A549 (cell line): Measurements from ENCODE around the gene TMX4. TPM values are rescaled to one million over a fixed set of nuclear protein-coding genes. Genes with fewer than 3 reads are reported as not detected.
A peak's percentile ranks its signal among the peaks of the same experiment; 100 is the strongest.

Source experiments
- ATAC-seq, 2 experiments: fragments of 200-7000 bp in 1 of 2; fragments of >200 bp in 1 of 2; cut with Nextera tagmentation in 1 of 2; cut with Tn5 transposase in 1 of 2; 3 replicates each; pipeline versions ENCODE4 v1.8.0 to v1.9.1; 2018 to 2020; ENCODE audit warnings: mild to moderate bottlenecking in 1 of 2, moderate library complexity in 1 of 2
- CTCF ChIA-PET: fragments of 300-600 bp; sonication (Branson Sonifier 250); formaldehyde crosslinking; extraction: SDS; loops from one replicate; lab custom pipeline; 2021; ENCODE audit warnings: antibody characterized with exemption, inconsistent platforms; lab: Yijun Ruan, JAX
- POLR2A ChIA-PET: fragments of 350-600 bp; formaldehyde crosslinking; extraction: SDS; loops from one replicate; lab custom pipeline; 2021; ENCODE audit warnings: antibody characterized with exemption, inconsistent platforms; lab: Yijun Ruan, JAX
- DNase-seq, 2 experiments: peaks; one replicate each; pipeline versions ENCODE4 v3.0.0 to v3.0.0-alpha.2; 2011 to 2016; ENCODE audit warnings: low read depth in 1 of 2, low spot score in 1 of 2
- FAIRE-seq: peaks from 2 replicates; lab custom pipeline; 2011; peaks lifted over from hg19 to GRCh38; lab: Jason Lieb, UNC
- H3K27ac ChIP-seq, 2 experiments: fragments of >200 bp; sonication (Bioruptor Twin); formaldehyde crosslinking; 3 replicates each; pipeline ENCODE4 v1.5.1; 2016 to 2017
- H3K4me1 ChIP-seq: fragments of >200 bp; sonication (Bioruptor Twin); formaldehyde crosslinking; 3 replicates; pipeline ENCODE4 v1.6.1; 2016
- H3K4me2 ChIP-seq: fragments of >200 bp; sonication (Bioruptor Twin); formaldehyde crosslinking; 3 replicates; pipeline ENCODE4 v1.6.1; 2016
- H3K4me3 ChIP-seq: fragments of >200 bp; sonication (Bioruptor Twin); formaldehyde crosslinking; 3 replicates; pipeline ENCODE4 v1.5.1; 2016
- H3K9me3 ChIP-seq: fragments of >200 bp; sonication (Bioruptor Twin); formaldehyde crosslinking; 3 replicates; pipeline ENCODE4 v1.6.1; 2016
- CBX8 ChIP-seq: fragments of 200-600 bp; sonication (generic); IDR thresholded peaks from 2 replicates; pipeline ENCODE4 v1.6.1; 2016
- CTCF ChIP-seq: fragments of >200 bp; sonication (Bioruptor Twin); formaldehyde crosslinking; IDR thresholded peaks from 3 replicates; pipeline ENCODE4 v1.5.1; 2016
- ESRRA ChIP-seq: fragments of 150-350 bp; IDR thresholded peaks from 2 replicates; pipeline ENCODE4 v1.6.1; 2014; ENCODE audit warnings: mild to moderate bottlenecking, low read length, borderline replicate concordance
- FOSB ChIP-seq: fragments of 250-450 bp; sonication (Bioruptor Pico); IDR thresholded peaks from 2 replicates; pipeline ENCODE4 v1.5.0; 2020; ENCODE audit warnings: mild to moderate bottlenecking, moderate library complexity
- FOSL2 ChIP-seq, 2 experiments: fragments of 450-650 bp in 1 of 2; fragments of >200 bp in 1 of 2; sonication (Bioruptor Twin) in 1 of 2; formaldehyde crosslinking; IDR thresholded peaks; 2 replicates each; pipeline versions ENCODE4 v1.5.0 to v1.6.1; 2016 to 2020; ENCODE audit warnings: mild to moderate bottlenecking in 1 of 2, moderate library complexity in 1 of 2
- HDAC2 ChIP-seq: fragments of 200-600 bp; sonication (generic); IDR thresholded peaks from 2 replicates; pipeline ENCODE4 v1.6.1; 2016
- HEYL ChIP-seq: fragments of 250-450 bp; sonication (Bioruptor Pico); IDR thresholded peaks from 2 replicates; pipeline ENCODE4 v1.8.0; 2021; ENCODE audit warnings: mild to moderate bottlenecking, moderate library complexity
- HOXA7 ChIP-seq: fragments of 250-450 bp; sonication (Bioruptor Pico); IDR thresholded peaks from 2 replicates; pipeline ENCODE4 v1.5.0; 2020; ENCODE audit warnings: mild to moderate bottlenecking, moderate library complexity
- HOXB5 ChIP-seq: fragments of 250-450 bp; sonication (Bioruptor Pico); IDR thresholded peaks from 2 replicates; pipeline ENCODE4 v1.5.0; 2020; ENCODE audit warnings: mild to moderate bottlenecking, moderate library complexity
- KDM1A ChIP-seq: fragments of 200-600 bp; sonication (generic); IDR thresholded peaks from 2 replicates; pipeline ENCODE4 v1.6.1; 2016; ENCODE audit warnings: low read depth, mild to moderate bottlenecking
- KDM5A ChIP-seq: fragments of 200-600 bp; sonication (generic); IDR thresholded peaks from 2 replicates; pipeline ENCODE4 v1.6.1; 2016; ENCODE audit warnings: antibody characterized with exemption, mild to moderate bottlenecking
- MAFK ChIP-seq: fragments of 450-650 bp; IDR thresholded peaks from 2 replicates; pipeline ENCODE4 v1.6.1; 2014; ENCODE audit not compliant: partially characterized antibody
- MYC ChIP-seq: IDR thresholded peaks from 2 replicates; pipeline ENCODE4 v1.6.1; 2012; ENCODE audit warnings: mild to moderate bottlenecking, inconsistent platforms, low read length, improper control_type of control experiment, borderline replicate concordance
- NFE2L2 ChIP-seq: fragments of 150-350 bp; conservative IDR thresholded peaks from 2 replicates; pipeline ENCODE4 v1.6.1; 2014; ENCODE audit warnings: low read length
- NPAS2 ChIP-seq: fragments of 250-450 bp; sonication (Bioruptor Pico); IDR thresholded peaks from 2 replicates; pipeline ENCODE4 v1.8.0; 2022; ENCODE audit warnings: mild to moderate bottlenecking, moderate library complexity, borderline replicate concordance
- NR3C1 ChIP-seq: fragments of >200 bp; sonication (Bioruptor Twin); formaldehyde crosslinking; IDR thresholded peaks from 3 replicates; pipeline ENCODE4 v1.6.1; 2017
- PHF8 ChIP-seq: fragments of 200-600 bp; sonication (generic); IDR thresholded peaks from 2 replicates; pipeline ENCODE4 v1.6.1; 2016; ENCODE audit warnings: low read depth, mild to moderate bottlenecking, antibody characterized with exemption, moderate library complexity, borderline replicate concordance
- POLR2AphosphoS2 ChIP-seq: conservative IDR thresholded peaks from 2 replicates; pipeline ENCODE4 v1.6.1; 2012; ENCODE audit warnings: low read length, improper control_type of control experiment, inconsistent platforms
- RAD21 ChIP-seq, 2 experiments: fragments of >200 bp in 1 of 2; sonication (Bioruptor Twin) in 1 of 2; formaldehyde crosslinking in 1 of 2; IDR thresholded peaks in 1 of 2; conservative IDR thresholded peaks in 1 of 2; 2 replicates in 1 of 2; 3 replicates in 1 of 2; pipeline ENCODE4 v1.6.1; 2012 to 2018; ENCODE audit warnings: inconsistent platforms in 1 of 2
- RCOR1 ChIP-seq: fragments of 150-350 bp; IDR thresholded peaks from 2 replicates; pipeline ENCODE4 v1.6.1; 2014; ENCODE audit warnings: antibody characterized with exemption, low read length, low read depth
- RNF2 ChIP-seq: fragments of 200-600 bp; sonication (generic); IDR thresholded peaks from 2 replicates; pipeline ENCODE4 v1.6.1; 2016; ENCODE audit warnings: low read depth, mild to moderate bottlenecking, antibody characterized with exemption, moderate library complexity, borderline replicate concordance
- SMC3 ChIP-seq: fragments of >200 bp; sonication (Bioruptor Twin); formaldehyde crosslinking; IDR thresholded peaks from 3 replicates; pipeline ENCODE4 v1.6.1; 2018; ENCODE audit warnings: inconsistent platforms
- SREBF2 ChIP-seq: fragments of 450-650 bp; IDR thresholded peaks from 2 replicates; pipeline ENCODE4 v1.6.1; 2014; ENCODE audit warnings: mild to moderate bottlenecking, moderate library complexity
- TFCP2L1 ChIP-seq: fragments of 250-450 bp; sonication (Bioruptor Pico); IDR thresholded peaks from 2 replicates; pipeline ENCODE4 v1.5.0; 2021; ENCODE audit warnings: mild to moderate bottlenecking
- TP53 ChIP-seq: fragments of 250-450 bp; sonication (Bioruptor Pico); IDR thresholded peaks from 2 replicates; pipeline ENCODE4 v1.5.0; 2021; ENCODE audit warnings: mild to moderate bottlenecking, moderate library complexity
- USF2 ChIP-seq: fragments of 450-650 bp; IDR thresholded peaks from 2 replicates; pipeline ENCODE4 v1.6.1; 2014; ENCODE audit warnings: antibody characterized with exemption
- ZFP36 ChIP-seq: fragments of 450-650 bp; IDR thresholded peaks from 2 replicates; pipeline ENCODE4 v1.6.1; 2014; ENCODE audit warnings: borderline replicate concordance; ENCODE audit not compliant: partially characterized antibody
- ZNF302 ChIP-seq: fragments of 250-450 bp; sonication (Bioruptor Pico); IDR thresholded peaks from 2 replicates; pipeline ENCODE4 v1.9.0; 2021; ENCODE audit warnings: inconsistent platforms, mild to moderate bottlenecking, moderate library complexity
- ZSCAN20 ChIP-seq: fragments of 250-450 bp; sonication (Bioruptor Pico); IDR thresholded peaks from 2 replicates; pipeline ENCODE4 v1.8.0; 2022; ENCODE audit warnings: mild to moderate bottlenecking, moderate library complexity
- WGBS: methylation state at CpG from one replicate; pipeline ENCODE4 v1.1.6; 2017; ENCODE audit errors: missing lambda C conversion rate; 5-methylcytosine and 5-hydroxymethylcytosine counted together
- polyA plus RNA-seq, 4 experiments: library from polyadenylated mRNA; depleted of rRNA in 3 of 4; stranded (reverse); fragments of >200 nt; fragmentation: RNase III in 1 of 4; extraction: RNeasy Plus Mini Kit Qiagen cat#74134 plus additional on column Dnase treatment in 1 of 4; gene quantifications; 2 replicates in 3 of 4; 3 replicates in 1 of 4; pipeline ENCODE4 v1.2.3, GENCODE V29; 2011 to 2017
- TF ChIP-seq, protein P1 (sequence below): fragments of 250-450 bp; sonication (Bioruptor Pico); IDR thresholded peaks from 2 replicates; pipeline ENCODE4 v1.5.0; 2020; ENCODE audit warnings: low read depth, mild to moderate bottlenecking, moderate library complexity
- TF ChIP-seq, protein P2 (sequence below): fragments of >200 bp; sonication (Bioruptor Twin); formaldehyde crosslinking; IDR thresholded peaks from 2 replicates; pipeline ENCODE4 v1.6.1; 2016

Gene TMX4
- polyA plus RNA-seq, 2 of the 4 experiments (the other 2 are of a cell fraction) = 12.4 to 21.1 TPM

- peak in 1 of 2 experiments; percentile 8 for DNase-seq
- no peaks in the 10 kb centered on the region for H3K9me3 ChIP-seq
- POLR2A ChIA-PET = no interaction called here
- 6% methylated on average over 2 of the region's 2 CpGs for WGBS
- H3K27ac ChIP-seq = no peak overlapping the region
- no peak overlapping the region for H3K4me3 ChIP-seq
- TF ChIP-seq SMC3 = no peak
- TF ChIP-seq FOSL2 (IDR thresholded peaks at IDR 0.05) = no peak
- TF ChIP-seq FOSL2 (CRISPR knock-in tag; IDR thresholded peaks at IDR 0.05) = no peak
- TF ChIP-seq, protein P1, sequence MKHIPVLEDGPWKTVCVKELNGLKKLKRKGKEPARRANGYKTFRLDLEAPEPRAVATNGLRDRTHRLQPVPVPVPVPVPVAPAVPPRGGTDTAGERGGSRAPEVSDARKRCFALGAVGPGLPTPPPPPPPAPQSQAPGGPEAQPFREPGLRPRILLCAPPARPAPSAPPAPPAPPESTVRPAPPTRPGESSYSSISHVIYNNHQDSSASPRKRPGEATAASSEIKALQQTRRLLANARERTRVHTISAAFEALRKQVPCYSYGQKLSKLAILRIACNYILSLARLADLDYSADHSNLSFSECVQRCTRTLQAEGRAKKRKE (CRISPR knock-in tag) = no peak
- no peak for TF ChIP-seq POLR2AphosphoS2
- TF ChIP-seq, all 56 proteins: peak for 0
- CTCF ChIA-PET = no interaction called here
- FAIRE-seq (no peak), ATAC-seq (peak; percentile 75 to 92; a peak in 5 of 6 replicates)
- Histone ChIP-seq H3K4me1 (no peaks in the 10 kb centered on the region), H3K4me2 (no peak overlapping the region)
Measured at GRCh38 chr20:8039042-8039441, 19.5 kb upstream of the TMX4 start.

- CTCF ChIA-PET = interaction anchor here (1.4 kb wide), 1 partner anchor 10 kb away, joined by 3 read pairs; no protein-coding TSS in a partner anchor
- WGBS = 20% methylated on average over 2 of the region's 2 CpGs
- Histone ChIP-seq H3K9me3 (no peaks in the 10 kb centered on the region), H3K4me2 (no peak overlapping the region), H3K4me3 (no peak overlapping the region), H3K4me1 (no peaks in the 10 kb centered on the region), H3K27ac (no peak overlapping the region)
- POLR2A ChIA-PET = no interaction called here
- TF ChIP-seq HOXA7 (CRISPR knock-in tag) = no peak
- no peak for ATAC-seq
- no peak for DNase-seq
- FAIRE-seq = peak; percentile 65
Measured at GRCh38 chr20:8036771-8037170, 17.2 kb upstream of the TMX4 start.

DNA sequence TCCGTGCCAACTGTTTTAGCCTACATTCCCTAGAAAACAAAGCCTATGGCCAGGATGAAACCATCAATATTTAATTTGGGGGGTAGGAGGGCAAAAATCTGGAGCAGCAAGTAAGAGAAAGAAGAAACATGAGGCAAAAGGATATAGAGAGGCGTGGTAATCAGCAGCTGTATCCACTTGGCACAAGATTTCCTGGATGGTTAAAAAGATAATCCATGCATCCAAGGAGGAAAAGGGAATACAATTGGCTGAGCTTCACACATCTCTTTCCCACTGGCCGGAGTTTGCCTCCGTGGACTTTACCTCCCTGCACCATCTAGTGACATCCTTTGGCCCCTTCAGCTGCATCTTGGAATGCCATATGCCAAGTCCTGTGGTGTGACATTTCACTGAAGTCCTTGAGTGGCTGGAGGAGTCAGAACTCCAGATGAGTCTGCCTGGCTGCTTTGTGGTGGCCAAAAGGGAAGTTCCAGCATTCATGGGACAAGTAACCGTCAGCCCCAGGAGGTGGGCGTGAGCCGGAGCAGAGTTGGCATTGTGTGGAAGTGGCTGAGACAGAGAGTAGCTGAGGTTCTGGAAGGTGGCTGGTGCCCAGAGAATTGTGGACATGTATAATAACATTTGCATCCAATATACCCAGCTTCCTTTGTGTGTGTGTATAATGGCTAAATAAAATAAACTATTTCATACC lies 13.7 kb upstream of the TMX4 start:
- WGBS = 37% methylated on average over 7 of the region's 7 CpGs

GRCh38 chr20:8032499-8032898 lies 12.9 kb upstream of the TMX4 start:
- POLR2A ChIA-PET = no interaction called here
- H3K27ac ChIP-seq = no peak overlapping the region
- no peaks in the 10 kb centered on the region for H3K4me1 ChIP-seq
- H3K4me2 ChIP-seq = no peak overlapping the region
- no peak for ATAC-seq
- CTCF ChIA-PET = interaction anchor here (4.0 to 4.6 kb wide), 2 partner anchors 11 to 689 kb away, joined by 13 to 22 read pairs; no protein-coding TSS in a partner anchor
- H3K4me3 ChIP-seq = no peak overlapping the region
- WGBS = 5% methylated on average over 2 of the region's 2 CpGs
- no peak for FAIRE-seq
- no peaks in the 10 kb centered on the region for H3K9me3 ChIP-seq
- DNase-seq = no peak
- TF ChIP-seq NFE2L2 = no peak
- no peak for TF ChIP-seq RAD21 (conservative IDR thresholded peaks at IDR 0.05 in 1 of 2, IDR thresholded peaks at IDR 0.05 in 1 of 2)
- TF ChIP-seq USF2 = no peak
- TF ChIP-seq HDAC2 = no peak
- TF ChIP-seq MAFK = no peak
- no peak for TF ChIP-seq SREBF2
- no peak for TF ChIP-seq KDM1A
- no peak for TF ChIP-seq TFCP2L1 (CRISPR knock-in tag)
- no peak for TF ChIP-seq FOSB (CRISPR knock-in tag)
- no peak for TF ChIP-seq ESRRA
- no peak for TF ChIP-seq ZSCAN20 (CRISPR knock-in tag)
- TF ChIP-seq ZNF302 (CRISPR knock-in tag) = no peak
- TF ChIP-seq NR3C1 = no peak
- TF ChIP-seq RCOR1 = no peak
- TF ChIP-seq CTCF = no peak

More for the DNA sequence above, 13.7 kb upstream of the TMX4 start:
- no peaks in the 10 kb centered on the region for H3K9me3 ChIP-seq
- FAIRE-seq (no peak), ATAC-seq (no peak), DNase-seq (no peak)
- ChIA-PET CTCF (interaction anchor here (0.8 to 4.6 kb wide), 2 partner anchors 10 to 689 kb away, joined by 3 to 22 read pairs; no protein-coding TSS in a partner anchor), POLR2A (no interaction called here)
- no peak overlapping the region for H3K4me3 ChIP-seq
- TF ChIP-seq NR3C1 (no peak), HEYL (CRISPR knock-in tag) (no peak), CBX8 (no peak), KDM5A (no peak), RAD21 (conservative IDR thresholded peaks at IDR 0.05 in 1 of 2, IDR thresholded peaks at IDR 0.05 in 1 of 2) (no peak), ZFP36 (no peak), PHF8 (no peak), MYC (no peak), HOXB5 (no peak), NPAS2 (CRISPR knock-in tag) (no peak), ZSCAN20 (CRISPR knock-in tag) (no peak), TP53 (CRISPR knock-in tag) (no peak), RNF2 (no peak)
- TF ChIP-seq, protein P1 (CRISPR knock-in tag) = no peak
- TF ChIP-seq, protein P2, sequence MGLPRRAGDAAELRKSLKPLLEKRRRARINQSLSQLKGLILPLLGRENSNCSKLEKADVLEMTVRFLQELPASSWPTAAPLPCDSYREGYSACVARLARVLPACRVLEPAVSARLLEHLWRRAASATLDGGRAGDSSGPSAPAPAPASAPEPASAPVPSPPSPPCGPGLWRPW = no peak
- no peak overlapping the region for H3K4me2 ChIP-seq
- no peak overlapping the region for H3K27ac ChIP-seq
- H3K4me1 ChIP-seq = no peaks in the 10 kb centered on the region
